Measurements from ENCODE around the gene PDE6A. TPM values are rescaled to one million over a fixed set of nuclear protein-coding genes. Genes with fewer than 3 reads are reported as not detected.

Gene PDE6A
- total and polyA plus RNA-seq, 4 donors: 0.06 TPM; not detected in 3

- Histone ChIP-seq H3K27ac (ENCODE audit: low read depth in 1 of 2, low read length in 2 of 2) (no peak overlapping the region), H3K4me3 (ENCODE audit: low read depth in 1 of 3, low read length in 3 of 3) (no peak overlapping the region), H3K27me3 (ENCODE audit: control insufficient read depth in 4 of 4, insufficient read depth in 4 of 4, low read length in 3 of 4) (no peaks in the 10 kb centered on the region), H3K9ac (ENCODE audit: low read depth in 1 of 2, low read length in 2 of 2) (no peak overlapping the region), H3K36me3 (ENCODE audit: control insufficient read depth in 4 of 4, insufficient read depth in 3 of 4, low read depth in 1 of 4, low read length in 3 of 4) (no peaks in the 10 kb centered on the region), H3K4me1 (ENCODE audit: control insufficient read depth in 4 of 4, insufficient read depth in 4 of 4, low read length in 3 of 4) (no peaks in the 10 kb centered on the region), H3K9me3 (ENCODE audit: control insufficient read depth in 4 of 4, low read length in 3 of 4) (no peaks in the 10 kb centered on the region)
- 77% methylated on average over 1 of the region's 1 CpG for WGBS
- DNase-seq (ENCODE audit: low spot score): no peak
- TF ChIP-seq NR2F2 (IDR thresholded peaks at IDR 0.05): no peak
- TF ChIP-seq EGR1 (IDR thresholded peaks at IDR 0.05; ENCODE audit: low read depth in 2 of 2): no peak
- TF ChIP-seq FOXA2 (IDR thresholded peaks at IDR 0.05): no peak
These were observed 74.4 kb downstream of the PDE6A start for GRCh38 chr5:149870232-149870631.

DNA sequence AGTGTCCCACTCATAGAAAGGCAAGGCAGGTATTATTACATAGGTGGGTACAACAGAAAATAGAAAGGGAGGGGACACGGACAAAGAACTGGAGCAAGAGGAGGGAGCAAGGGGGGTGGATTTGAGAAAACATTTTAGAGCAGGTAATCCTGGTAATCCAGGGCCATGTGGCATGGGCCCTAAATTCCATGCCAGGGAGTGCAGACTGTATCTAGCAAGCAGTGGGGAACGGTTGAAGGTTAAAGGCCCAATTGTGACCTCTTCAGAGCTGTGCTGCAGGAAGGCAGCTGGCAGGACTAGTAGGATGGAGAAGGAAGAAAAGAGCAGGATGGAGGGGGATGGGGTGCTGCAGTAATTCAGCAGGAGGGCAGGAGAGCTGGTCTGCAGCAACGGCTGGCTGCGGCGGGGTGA lies 75.2 kb downstream of the PDE6A start:
- Histone ChIP-seq H3K4me3 (ENCODE audit: low read depth in 1 of 3, low read length in 3 of 3) (no peak overlapping the region), H3K9me3 (ENCODE audit: control insufficient read depth in 4 of 4, low read length in 3 of 4) (no peaks in the 10 kb centered on the region), H3K27me3 (ENCODE audit: control insufficient read depth in 4 of 4, insufficient read depth in 4 of 4, low read length in 3 of 4) (no peaks in the 10 kb centered on the region), H3K4me1 (ENCODE audit: control insufficient read depth in 4 of 4, insufficient read depth in 4 of 4, low read length in 3 of 4) (no peaks in the 10 kb centered on the region), H3K27ac (ENCODE audit: low read depth in 1 of 2, low read length in 2 of 2) (no peak overlapping the region), H3K36me3 (ENCODE audit: control insufficient read depth in 4 of 4, insufficient read depth in 3 of 4, low read depth in 1 of 4, low read length in 3 of 4) (no peaks in the 10 kb centered on the region), H3K9ac (ENCODE audit: low read depth in 1 of 2, low read length in 2 of 2) (no peak overlapping the region)
- 85% methylated on average over 5 of the region's 5 CpGs for WGBS
- TF ChIP-seq RXRA (IDR thresholded peaks at IDR 0.05): no peak
- no peak for TF ChIP-seq RAD21 (IDR thresholded peaks at IDR 0.05)
- TF ChIP-seq MAX (IDR thresholded peaks at IDR 0.05): no peak
- TF ChIP-seq SP1 (IDR thresholded peaks at IDR 0.05): no peak
- TF ChIP-seq FOXA1 (IDR thresholded peaks at IDR 0.05): no peak
- TF ChIP-seq HNF4G (IDR thresholded peaks at IDR 0.05): no peak
- no peak for TF ChIP-seq YY1 (IDR thresholded peaks at IDR 0.05)
- no peak for TF ChIP-seq ATF3 (IDR thresholded peaks at IDR 0.05)
- no peak for TF ChIP-seq FOXA2 (IDR thresholded peaks at IDR 0.05)
- no peak for TF ChIP-seq GABPA (IDR thresholded peaks at IDR 0.05 in 1 of 2, conservative IDR thresholded peaks at IDR 0.05 in 1 of 2)
- TF ChIP-seq HNF4A (conservative IDR thresholded peaks at IDR 0.05): no peak
- no peak for DNase-seq (ENCODE audit: low spot score)

DNA sequence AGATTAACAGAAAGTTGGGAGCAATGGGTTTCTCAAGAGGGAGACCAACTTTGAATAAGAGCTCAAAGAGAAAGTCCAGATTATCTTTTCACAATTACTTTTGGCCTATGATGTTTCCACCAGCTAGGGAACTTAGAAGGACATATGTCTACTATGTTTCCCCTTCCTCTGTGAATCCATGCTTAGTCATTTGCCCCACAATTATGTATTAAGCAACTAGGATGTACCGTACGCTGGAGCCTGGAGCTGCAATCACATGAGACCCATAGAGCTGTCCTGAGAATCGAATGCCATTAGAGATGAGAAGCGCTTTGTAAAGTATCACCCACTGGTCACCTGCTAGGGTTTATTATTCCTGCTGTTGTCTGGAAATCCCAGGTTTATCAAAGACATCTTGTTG lies 78.8 kb downstream of the PDE6A start:
- Histone ChIP-seq H3K4me3 (ENCODE audit: low read depth in 1 of 3, low read length in 3 of 3) (no peak overlapping the region), H3K4me1 (ENCODE audit: control insufficient read depth in 4 of 4, insufficient read depth in 4 of 4, low read length in 3 of 4) (no peaks in the 10 kb centered on the region), H3K36me3 (ENCODE audit: control insufficient read depth in 4 of 4, insufficient read depth in 3 of 4, low read depth in 1 of 4, low read length in 3 of 4) (no peaks in the 10 kb centered on the region), H3K27me3 (ENCODE audit: control insufficient read depth in 4 of 4, insufficient read depth in 4 of 4, low read length in 3 of 4) (no peaks in the 10 kb centered on the region), H3K27ac (ENCODE audit: low read depth in 1 of 2, low read length in 2 of 2) (no peak overlapping the region), H3K9ac (ENCODE audit: low read depth in 1 of 2, low read length in 2 of 2) (no peak overlapping the region), H3K9me3 (ENCODE audit: control insufficient read depth in 4 of 4, low read length in 3 of 4) (no peaks in the 10 kb centered on the region)
- WGBS: 93% methylated on average over 4 of the region's 4 CpGs
- TF ChIP-seq ATF3 (IDR thresholded peaks at IDR 0.05) (no peak), RAD21 (IDR thresholded peaks at IDR 0.05) (no peak), YY1 (IDR thresholded peaks at IDR 0.05) (no peak), CTCF (IDR thresholded peaks at IDR 0.05; ENCODE audit: low read depth, low read length, missing input control) (no peak), MAX (IDR thresholded peaks at IDR 0.05) (no peak), EGR1 (IDR thresholded peaks at IDR 0.05; ENCODE audit: low read depth in 2 of 2) (no peak), RXRA (IDR thresholded peaks at IDR 0.05) (no peak)
- DNase-seq (ENCODE audit: low spot score): no peak

Measured in liver (tissue), 9 donors.